MM.1S (cell line): ENCODE results near the gene SLC43A1.

Experiments used
- DNase-seq: peaks from one replicate; pipeline ENCODE4 v3.0.0-alpha.2; 2015
- H2AFZ ChIP-seq: fragments of 300-600 bp; sonication (generic); 2 replicates; pipeline ENCODE4 v1.6.0; 2016; ENCODE audit warnings: antibody characterized with exemption, low read length
- H3F3A ChIP-seq: fragments of 300-600 bp; sonication (generic); 2 replicates; pipeline ENCODE4 v1.6.1; 2016; ENCODE audit warnings: mild to moderate bottlenecking, antibody characterized with exemption, low read length, moderate library complexity, mixed read lengths; ENCODE audit not compliant: insufficient read depth
- H3K27ac ChIP-seq: fragments of 300-600 bp; sonication (generic); 2 replicates; pipeline ENCODE4 v1.5.1; 2016; ENCODE audit warnings: mild to moderate bottlenecking, low read length
- H3K27me3 ChIP-seq: fragments of 300-600 bp; sonication (generic); replicated peaks from 2 replicates; pipeline ENCODE4 v1.6.0; 2016; ENCODE audit warnings: low read length; ENCODE audit not compliant: insufficient read depth
- H3K36me3 ChIP-seq: fragments of 300-600 bp; sonication (generic); replicated peaks from 2 replicates; pipeline ENCODE4 v1.6.1; 2016; ENCODE audit warnings: mild to moderate bottlenecking, low read length, mixed read lengths; ENCODE audit not compliant: insufficient read depth
- H3K4me1 ChIP-seq: fragments of 300-600 bp; sonication (generic); 2 replicates; pipeline ENCODE4 v1.6.1; 2016; ENCODE audit warnings: low read length, mixed read lengths
- H3K4me2 ChIP-seq: fragments of 300-600 bp; sonication (generic); 2 replicates; pipeline ENCODE4 v1.6.0; 2016; ENCODE audit warnings: low read depth, low read length
- H3K4me3 ChIP-seq: fragments of 300-600 bp; sonication (generic); 2 replicates; pipeline ENCODE4 v1.5.1; 2016; ENCODE audit warnings: low read length, mixed read lengths
- H3K79me2 ChIP-seq: fragments of 300-600 bp; sonication (generic); 2 replicates; pipeline ENCODE4 v1.6.1; 2016; ENCODE audit warnings: mixed run types, low read length, mixed read lengths
- H3K9ac ChIP-seq: fragments of 300-600 bp; sonication (generic); 2 replicates; pipeline ENCODE4 v1.6.1; 2016; ENCODE audit warnings: low read length, mixed read lengths
- H3K9me2 ChIP-seq: fragments of 300-600 bp; sonication (generic); replicated peaks from 2 replicates; pipeline ENCODE4 v1.6.1; 2016; ENCODE audit warnings: mild to moderate bottlenecking, low read length, mixed read lengths; ENCODE audit not compliant: insufficient read depth
- H3K9me3 ChIP-seq: fragments of 300-600 bp; sonication (generic); replicated peaks from 2 replicates; pipeline ENCODE4 v1.6.1; 2016; ENCODE audit warnings: mild to moderate bottlenecking, low read length, mixed read lengths; ENCODE audit not compliant: insufficient read depth
- H4K20me1 ChIP-seq: fragments of 300-600 bp; sonication (generic); 2 replicates; pipeline ENCODE4 v1.6.1; 2016; ENCODE audit warnings: mild to moderate bottlenecking, low read length, moderate library complexity, mixed read lengths; ENCODE audit not compliant: insufficient read depth
- CTCF ChIP-seq: fragments of 300-600 bp; sonication (generic); IDR thresholded peaks from 2 replicates; pipeline ENCODE4 v1.5.1; 2016; ENCODE audit warnings: antibody characterized with exemption, low read length, mixed read lengths
- EZH2 ChIP-seq: fragments of 300-600 bp; sonication (generic); optimal IDR thresholded peaks from 2 replicates; pipeline ENCODE3; 2017; ENCODE audit warnings: low read depth, mild to moderate bottlenecking, antibody characterized with exemption, low read length, mixed read lengths
- EZH2phosphoT487 ChIP-seq: fragments of 300-600 bp; sonication (generic); IDR thresholded peaks from 2 replicates; pipeline ENCODE4 v1.6.1; 2018; ENCODE audit warnings: antibody characterized with exemption, low read length

Gene SLC43A1

GRCh38 chr11:57512646-57513451, 2.7 kb downstream of the SLC43A1 start:
- H2AFZ ChIP-seq = no peak overlapping the region
- H3K9me2 ChIP-seq = no peaks in the 10 kb centered on the region
- no peaks in the 10 kb centered on the region for H4K20me1 ChIP-seq
- no peak overlapping the region for H3K4me3 ChIP-seq
- H3F3A ChIP-seq = no peaks in the 10 kb centered on the region; the same call in 1 of the 2 replicates
- no peak overlapping the region for H3K9ac ChIP-seq
- no peak for DNase-seq
- TF ChIP-seq EZH2phosphoT487 = no peak
- no peak for TF ChIP-seq EZH2
- TF ChIP-seq CTCF = no peak
- no peaks in the 10 kb centered on the region for H3K9me3 ChIP-seq
- no peaks in the 10 kb centered on the region for H3K79me2 ChIP-seq
- H3K4me2 ChIP-seq = no peak overlapping the region
- no peaks in the 10 kb centered on the region for H3K36me3 ChIP-seq
- no peaks in the 10 kb centered on the region for H3K27me3 ChIP-seq
- no peaks in the 10 kb centered on the region for H3K4me1 ChIP-seq
- no peak overlapping the region for H3K27ac ChIP-seq

- no peaks in the 10 kb centered on the region for H3K36me3 ChIP-seq
- TF ChIP-seq EZH2 (no peak), EZH2phosphoT487 (no peak), CTCF (no peak)
- no peaks in the 10 kb centered on the region for H3K27me3 ChIP-seq
- no peaks in the 10 kb centered on the region for H3K4me1 ChIP-seq
- H3K4me3 ChIP-seq = no peak overlapping the region
- no peaks in the 10 kb centered on the region for H3K9me3 ChIP-seq
- H2AFZ ChIP-seq = no peak overlapping the region
- no peaks in the 10 kb centered on the region for H3K9me2 ChIP-seq
- no peaks in the 10 kb centered on the region for H4K20me1 ChIP-seq
- H3K27ac ChIP-seq = no peak overlapping the region
- H3K9ac ChIP-seq = no peak overlapping the region
- DNase-seq = no peak
- H3F3A ChIP-seq = no peaks in the 10 kb centered on the region; the same call in 1 of the 2 replicates
- H3K79me2 ChIP-seq = no peaks in the 10 kb centered on the region
- no peak overlapping the region for H3K4me2 ChIP-seq
Observed at GRCh38 chr11:57511741-57512430, 3.6 kb downstream of the SLC43A1 start.

- DNase-seq = no peak
- Histone ChIP-seq H3K36me3 (no peaks in the 10 kb centered on the region), H3K9me3 (no peaks in the 10 kb centered on the region), H3K4me3 (no peak overlapping the region), H3K79me2 (no peaks in the 10 kb centered on the region), H3F3A (no peaks in the 10 kb centered on the region; the same call in 1 of the 2 replicates), H4K20me1 (no peaks in the 10 kb centered on the region), H3K9ac (no peak overlapping the region), H3K27ac (no peak overlapping the region), H3K9me2 (no peaks in the 10 kb centered on the region), H2AFZ (no peak overlapping the region), H3K4me1 (no peaks in the 10 kb centered on the region), H3K27me3 (no peaks in the 10 kb centered on the region), H3K4me2 (no peak overlapping the region)
- TF ChIP-seq CTCF = no peak
- TF ChIP-seq EZH2phosphoT487 = no peak
- TF ChIP-seq EZH2 = no peak
Observed at GRCh38 chr11:57508341-57509170, 6.9 kb downstream of the SLC43A1 start.
